Embryonic facial prominence (tissue), 1 donor: ENCODE results near the gene CCDC85C.

ENCODE experiments used
- DNase-seq: peaks from one replicate; pipeline ENCODE4 v3.0.0-alpha.2; 2016; ENCODE audit errors: extremely low spot score

CCDC85C gene

DNA sequence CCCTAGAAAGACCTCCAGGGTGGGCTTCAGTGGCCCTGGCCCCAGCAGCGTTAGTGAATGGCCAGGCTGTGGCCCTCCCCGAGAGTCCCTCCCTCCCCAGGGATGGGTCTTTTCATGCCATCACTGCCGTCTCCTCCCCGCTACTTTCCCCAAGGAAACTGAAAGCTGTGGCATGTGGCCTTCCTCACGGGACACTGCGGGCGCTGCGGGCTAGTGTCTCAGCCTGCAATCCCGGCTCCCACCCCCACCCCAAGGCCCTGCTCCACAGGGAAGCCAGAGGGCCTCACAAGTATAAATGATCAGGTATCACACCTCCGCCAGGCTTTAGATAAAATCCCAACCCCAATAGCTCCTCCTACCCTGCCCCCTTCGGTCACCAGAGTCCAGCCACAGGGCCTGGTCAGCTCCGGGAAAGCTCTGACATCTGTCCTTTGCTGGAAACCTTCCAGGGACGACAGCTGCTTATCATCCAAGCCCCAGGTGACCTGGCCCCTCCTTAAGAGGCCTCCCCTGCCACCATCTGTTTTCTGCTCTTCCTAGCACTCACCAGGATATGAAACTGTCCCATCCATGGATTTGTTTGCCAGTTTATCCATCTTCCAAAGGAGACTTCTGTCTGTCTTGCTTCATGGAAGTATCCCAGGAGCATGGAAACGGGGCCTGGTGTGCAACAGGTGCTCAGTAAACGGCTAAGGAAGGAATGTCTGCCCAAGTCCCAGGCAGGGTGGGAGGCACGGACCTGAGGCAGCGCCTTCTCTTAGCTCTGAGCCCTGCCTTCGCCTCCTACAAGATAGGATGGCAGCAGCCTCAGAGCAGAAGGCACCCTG, 31.6 kb downstream of the CCDC85C start:
- no peak for DNase-seq

- DNase-seq: no peak
Measured at GRCh38 chr14:99571303-99571986, 32.6 kb downstream of the CCDC85C start.

DNA sequence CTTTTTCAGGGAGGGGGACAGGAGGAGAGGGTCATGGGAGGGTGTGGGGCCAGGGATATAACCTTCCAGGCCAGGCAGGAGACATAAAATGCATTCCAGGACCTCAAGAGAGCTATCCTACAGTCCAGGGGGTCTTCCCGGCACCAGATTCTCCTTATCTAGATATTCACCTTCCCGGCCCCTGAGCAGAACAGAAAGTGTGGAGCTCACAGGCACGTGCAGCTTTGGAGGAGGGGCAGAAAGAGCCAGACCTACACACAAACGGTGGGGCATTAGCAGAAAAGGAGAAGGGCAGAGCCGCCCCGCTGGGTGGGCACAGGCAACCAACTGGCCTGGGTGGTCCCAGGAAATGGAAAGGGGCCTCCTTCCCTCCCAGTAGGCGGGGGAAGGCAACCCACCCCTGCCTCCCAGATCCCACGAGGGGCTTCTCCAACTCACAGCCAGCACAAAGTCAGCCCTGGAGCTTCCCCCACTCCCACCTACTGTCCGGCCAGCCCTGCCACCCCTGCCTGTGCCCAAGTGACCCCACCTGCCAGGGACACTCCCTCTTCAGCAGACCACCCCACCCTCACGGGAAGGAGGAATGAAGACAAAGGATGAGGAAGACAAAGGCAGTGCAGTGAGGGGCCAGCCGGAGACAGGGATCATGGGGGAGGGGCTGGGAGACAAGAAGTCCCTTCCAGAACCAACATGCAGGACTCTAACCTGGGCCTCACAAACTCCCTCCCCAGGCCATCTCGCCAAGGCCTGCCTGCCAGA, 33.3 kb downstream of the CCDC85C start:
- no peak for DNase-seq

DNA sequence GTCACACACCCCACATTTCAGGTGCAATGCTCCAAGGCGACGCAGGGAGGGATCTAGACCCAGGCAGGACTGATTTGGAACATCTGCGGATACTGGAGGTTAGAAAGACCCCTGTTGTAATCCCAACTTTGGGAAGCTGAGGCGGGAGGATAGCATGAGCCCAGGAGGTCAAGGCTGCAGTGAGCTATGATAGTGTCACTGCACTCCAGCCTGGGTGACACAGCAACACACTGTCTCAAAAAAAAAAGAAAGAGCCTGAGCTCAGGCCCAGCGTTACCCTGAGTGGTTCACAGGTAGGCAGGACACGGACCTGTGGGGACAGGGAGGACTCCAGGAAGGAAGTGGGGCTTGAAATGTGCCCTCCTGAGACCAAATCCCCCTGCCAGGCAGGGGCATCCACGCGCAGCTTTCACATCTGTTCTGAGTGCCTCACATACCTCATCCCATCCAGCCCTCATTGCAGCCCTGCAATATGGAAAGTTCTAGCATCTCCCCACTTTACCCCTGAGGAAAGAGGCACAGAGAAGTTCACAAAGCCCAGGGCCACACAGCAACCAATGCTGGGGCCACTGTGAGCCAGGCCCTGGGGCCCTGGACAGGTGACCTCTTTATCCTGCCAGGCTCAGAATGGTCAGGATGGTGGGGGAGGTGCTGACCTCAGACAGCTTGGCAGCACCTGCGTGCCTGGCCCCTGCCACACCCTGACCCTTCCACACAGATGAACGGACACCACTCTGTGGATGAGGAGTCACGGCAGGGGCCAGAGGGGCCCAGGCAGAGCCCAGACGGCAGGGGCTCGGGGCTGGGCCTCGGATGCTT, 34.1 kb downstream of the CCDC85C start:
- no peak for DNase-seq

- DNase-seq: no peak
Measured at GRCh38 chr14:99568567-99569560, 35.1 kb downstream of the CCDC85C start.

- DNase-seq: no peak
Measured at GRCh38 chr14:99566390-99567354, 37.3 kb downstream of the CCDC85C start.

DNA sequence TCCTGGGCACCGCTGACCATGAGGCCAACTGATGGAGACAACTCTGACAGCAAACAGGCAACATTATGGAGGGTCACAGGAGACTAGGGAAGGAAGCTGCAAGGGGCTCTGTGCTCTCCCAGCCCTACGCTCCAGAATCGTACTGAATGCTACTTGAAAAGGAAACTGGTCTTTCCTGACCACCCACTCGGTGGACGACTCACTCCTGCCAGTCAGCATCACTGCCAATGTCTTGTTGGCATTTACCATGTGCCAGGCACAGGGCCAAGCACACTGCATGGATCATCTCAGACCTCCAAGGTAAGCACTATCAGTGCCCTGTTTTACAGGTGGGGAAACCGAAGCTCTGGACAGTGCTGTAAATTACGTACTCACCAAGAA, 38.0 kb downstream of the CCDC85C start:
- DNase-seq: no peak

- no peak for DNase-seq
Measured at GRCh38 chr14:99565383-99565782, 38.6 kb downstream of the CCDC85C start.

GRCh38 chr14:99564926-99565259, 39.1 kb downstream of the CCDC85C start:
- no peak for DNase-seq

GRCh38 chr14:99564256-99564925, 39.6 kb downstream of the CCDC85C start:
- no peak for DNase-seq

GRCh38 chr14:99563749-99564129, 40.3 kb downstream of the CCDC85C start:
- DNase-seq: no peak

DNA sequence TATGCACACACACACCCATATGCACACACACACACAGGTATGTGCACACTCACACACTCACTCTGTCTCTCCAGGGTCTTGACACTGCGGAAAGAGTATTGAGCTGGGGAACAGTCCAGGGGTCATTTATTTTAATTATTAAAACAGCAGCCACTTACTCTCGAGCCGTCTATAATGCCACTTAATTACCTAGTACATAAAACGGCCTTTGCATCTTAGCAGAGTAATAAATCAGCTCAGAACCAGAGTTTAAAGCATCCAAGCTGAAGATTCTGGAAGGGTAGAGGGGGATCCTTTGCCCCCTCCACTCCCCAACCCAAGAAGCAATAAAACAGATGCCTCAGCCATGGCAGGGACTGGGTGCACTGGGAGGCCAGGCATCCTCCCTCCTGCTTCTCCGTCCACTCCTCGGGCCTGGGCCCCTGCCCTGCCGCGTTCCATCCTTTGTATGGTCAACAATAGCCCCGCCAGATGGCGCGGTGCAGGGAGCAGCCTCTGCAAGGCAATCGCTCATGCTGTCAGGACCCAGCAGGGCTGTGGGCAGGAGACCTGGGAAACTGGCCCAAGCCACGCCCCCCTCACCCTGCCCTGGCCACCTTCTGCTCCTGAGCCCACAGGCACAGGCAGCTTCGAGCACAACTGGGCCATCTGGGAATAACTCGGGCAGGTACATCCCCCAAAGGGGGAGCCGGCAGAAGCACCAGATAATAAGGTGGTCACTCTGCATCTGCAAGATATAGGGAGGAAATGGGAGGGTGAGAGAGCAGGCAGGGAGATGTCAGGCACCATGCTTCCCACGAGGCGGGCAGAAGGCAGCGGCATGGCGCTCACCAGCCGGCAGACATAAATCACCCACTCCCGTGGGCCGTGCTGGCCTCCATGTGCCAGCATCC, 40.9 kb downstream of the CCDC85C start:
- no peak for DNase-seq

DNA sequence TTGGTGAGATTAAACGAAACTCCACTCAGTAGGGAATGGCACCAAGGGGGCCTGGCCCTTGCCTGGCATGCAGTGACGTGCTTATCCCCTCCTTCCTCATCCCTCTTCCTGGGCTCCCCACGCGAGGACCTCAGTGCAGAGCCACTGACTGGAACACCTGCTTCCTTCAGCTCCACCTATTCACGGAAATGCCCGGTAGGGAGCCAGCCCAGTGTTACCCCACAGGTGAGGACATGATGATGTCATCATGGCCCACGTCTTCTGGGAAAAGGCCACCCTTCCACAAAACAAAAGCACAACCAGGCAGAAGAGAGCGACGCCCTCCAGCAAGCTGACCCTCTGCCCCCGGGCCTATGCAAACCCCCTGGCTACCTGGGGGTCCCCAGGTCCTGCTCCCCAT, 42.1 kb downstream of the CCDC85C start:
- DNase-seq: no peak

DNA sequence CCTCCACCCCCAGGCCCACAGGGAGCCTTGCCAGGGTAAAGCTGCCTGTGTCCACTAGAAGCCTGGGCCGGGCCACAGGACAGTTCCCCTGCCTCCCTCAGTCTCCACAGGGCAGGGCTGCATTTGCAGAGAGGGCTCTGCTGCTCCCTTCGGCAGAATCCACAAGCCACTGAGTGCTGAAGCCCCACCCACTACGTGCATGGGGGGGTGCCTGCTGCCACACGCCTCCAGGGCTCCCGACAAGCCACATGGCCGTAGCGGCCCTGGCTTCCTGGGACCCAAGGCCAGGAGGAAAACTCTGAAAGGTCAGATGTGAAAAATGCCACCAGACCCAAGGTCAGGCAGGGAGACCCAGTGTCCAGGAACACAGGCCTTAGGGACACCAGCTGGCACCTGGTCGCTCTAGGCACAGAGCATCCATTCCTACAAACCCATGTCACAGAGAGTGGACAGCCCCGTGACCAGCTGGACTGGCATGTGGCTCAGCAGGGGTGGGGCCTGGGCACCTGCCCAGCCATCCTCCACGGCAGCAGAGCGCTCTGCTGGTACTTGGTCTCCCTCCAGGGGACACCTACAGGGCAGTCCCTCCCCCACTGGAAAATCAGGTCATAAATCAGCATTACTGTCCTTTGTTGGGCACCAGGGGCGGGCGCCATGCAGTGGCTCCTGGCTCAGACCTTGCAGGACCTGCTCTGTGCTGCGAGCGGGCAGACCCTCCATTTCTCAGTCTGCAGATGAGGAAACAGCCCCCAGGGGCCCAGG, 42.9 kb downstream of the CCDC85C start:
- DNase-seq: no peak

- DNase-seq: no peak
Measured at GRCh38 chr14:99560403-99560802, 43.6 kb downstream of the CCDC85C start.

DNA sequence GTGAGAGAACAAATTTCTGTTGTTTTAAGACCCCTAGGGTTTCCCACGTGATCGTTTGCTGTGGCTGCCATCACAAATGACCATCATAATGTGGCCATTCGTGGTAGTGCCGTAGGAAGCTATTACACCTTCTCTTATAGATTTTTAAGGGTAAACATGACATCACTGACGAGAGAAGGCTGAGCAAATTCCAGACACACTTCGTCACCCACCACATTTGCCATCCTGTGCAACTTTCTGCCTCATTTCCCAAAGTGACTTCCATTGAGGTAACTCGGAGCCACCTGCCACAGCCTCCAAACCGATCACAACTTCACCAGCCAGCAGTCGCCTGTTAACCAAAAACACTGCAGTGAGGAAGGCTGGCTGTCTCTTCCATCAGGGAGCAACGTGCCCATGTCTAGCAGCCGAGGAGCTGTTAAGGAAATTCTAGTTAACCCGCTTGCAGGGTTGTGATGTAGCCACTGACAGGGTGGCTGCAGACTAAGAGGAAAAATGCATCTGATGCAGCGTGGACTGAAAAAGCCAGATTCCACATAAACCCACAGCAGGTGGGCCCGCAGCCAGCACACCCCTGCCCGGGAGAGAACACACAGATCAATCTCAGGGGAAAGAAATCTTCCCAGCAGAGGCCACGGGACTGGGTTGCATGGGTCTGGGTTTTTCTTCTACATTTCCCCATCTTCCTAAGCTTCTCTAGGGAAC, 44.6 kb downstream of the CCDC85C start:
- DNase-seq: no peak
